Mesenchymal stem cell (in vitro differentiated cells and primary cell): ENCODE results near the gene KDM4E.

Experiments
- DNase-seq: peaks from one replicate; pipeline ENCODE4 v3.0.0-alpha.2; 2013
- H2AFZ ChIP-seq: one replicate; pipeline ENCODE4 v1.6.1; 2013; ENCODE audit warnings: low read depth, mild to moderate bottlenecking, control low read depth, inconsistent platforms, low read length, moderate library complexity
- H2AK5ac ChIP-seq: 2 replicates; pipeline ENCODE4 v1.6.1; 2013; ENCODE audit warnings: low read length, moderate library complexity, mild to moderate bottlenecking, inconsistent platforms; ENCODE audit not compliant: severe bottlenecking
- H2BK120ac ChIP-seq: one replicate; pipeline ENCODE4 v1.6.1; 2013; ENCODE audit warnings: low read depth, mild to moderate bottlenecking, inconsistent platforms, low read length, moderate library complexity
- H2BK12ac ChIP-seq, 2 experiments: one replicate each; pipeline ENCODE4 v1.6.1; 2013; ENCODE audit warnings: inconsistent platforms in 2 of 2, low read length in 2 of 2, mild to moderate bottlenecking in 2 of 2, moderate library complexity in 2 of 2, control low read depth in 1 of 2
- H2BK15ac ChIP-seq: one replicate; pipeline ENCODE4 v1.6.1; 2013; ENCODE audit warnings: mild to moderate bottlenecking, low read depth, inconsistent platforms; ENCODE audit not compliant: poor library complexity, severe bottlenecking
- H2BK5ac ChIP-seq: 2 replicates; pipeline ENCODE4 v1.6.1; 2013; ENCODE audit warnings: low read depth, mild to moderate bottlenecking, low read length, control low read depth, inconsistent platforms; ENCODE audit not compliant: poor library complexity, severe bottlenecking
- H3K14ac ChIP-seq, 2 experiments: one replicate each; pipeline ENCODE4 v1.6.1; 2013; ENCODE audit warnings: inconsistent platforms in 2 of 2, low read length in 2 of 2, control low read depth in 1 of 2, mild to moderate bottlenecking in 1 of 2, moderate library complexity in 1 of 2
- H3K18ac ChIP-seq, 2 experiments: one replicate each; pipeline ENCODE4 v1.6.1; 2013; ENCODE audit warnings: inconsistent platforms in 2 of 2, low read length in 2 of 2, control low read depth in 1 of 2, low read depth in 1 of 2, mild to moderate bottlenecking in 1 of 2
- H3K23ac ChIP-seq, 2 experiments: one replicate each; pipeline ENCODE4 v1.6.1; 2013; ENCODE audit warnings: inconsistent platforms in 2 of 2, low read length in 2 of 2, mild to moderate bottlenecking in 2 of 2, moderate library complexity in 2 of 2, control low read depth in 1 of 2
- H3K27ac ChIP-seq: 2 replicates; pipeline ENCODE4 v1.5.1; 2013; ENCODE audit warnings: mild to moderate bottlenecking, moderate library complexity, low read length, control low read depth, inconsistent platforms; ENCODE audit not compliant: poor library complexity, severe bottlenecking
- H3K27me3 ChIP-seq, 2 experiments: 2 replicates each; pipeline versions ENCODE4 v1.6.1 to v1.7.0; 2013; ENCODE audit warnings: low read length in 2 of 2, mild to moderate bottlenecking in 2 of 2, moderate library complexity in 2 of 2, control low read depth in 1 of 2, inconsistent platforms in 1 of 2; ENCODE audit not compliant: control insufficient read depth in 1 of 2, insufficient read depth in 1 of 2
- H3K36me3 ChIP-seq, 2 experiments: 2 replicates each; pipeline versions ENCODE4 v1.6.1 to v1.7.0; 2013; ENCODE audit warnings: low read length in 2 of 2, control low read depth in 1 of 2, inconsistent platforms in 1 of 2, low read depth in 1 of 2, mild to moderate bottlenecking in 1 of 2; ENCODE audit not compliant: insufficient read depth in 2 of 2, control insufficient read depth in 1 of 2
- H3K4ac ChIP-seq, 2 experiments: one replicate each; pipeline ENCODE4 v1.6.1; 2013; ENCODE audit warnings: inconsistent platforms in 2 of 2, low read length in 2 of 2, mild to moderate bottlenecking in 2 of 2, moderate library complexity in 2 of 2, control low read depth in 1 of 2, low read depth in 1 of 2
- H3K4me1 ChIP-seq: 2 replicates; pipeline ENCODE4 v1.6.1; 2013; ENCODE audit warnings: low read depth, low read length, control low read depth; ENCODE audit not compliant: control insufficient read depth, insufficient read depth
- H3K4me2 ChIP-seq: 2 replicates; pipeline ENCODE4 v1.6.1; 2013; ENCODE audit warnings: low read length, mild to moderate bottlenecking, inconsistent platforms; ENCODE audit not compliant: poor library complexity, severe bottlenecking
- H3K4me3 ChIP-seq, 2 experiments: 2 replicates each; pipeline versions ENCODE4 v1.5.1 to v1.7.0; 2013; ENCODE audit warnings: low read length in 2 of 2, mild to moderate bottlenecking in 2 of 2, control low read depth in 1 of 2, low read depth in 1 of 2; ENCODE audit not compliant: insufficient read depth in 1 of 2
- H3K79me1 ChIP-seq: replicated peaks from 2 replicates; pipeline ENCODE4 v1.6.1; 2013; ENCODE audit warnings: mild to moderate bottlenecking, control low read depth, low read length, inconsistent platforms; ENCODE audit not compliant: poor library complexity, severe bottlenecking
- H3K9ac ChIP-seq: 2 replicates; pipeline ENCODE4 v1.7.0; 2013; ENCODE audit warnings: mild to moderate bottlenecking, low read length, moderate library complexity
- H3K9me3 ChIP-seq: 2 replicates; pipeline ENCODE4 v1.7.0; 2013; ENCODE audit warnings: mild to moderate bottlenecking, low read length; ENCODE audit not compliant: control insufficient read depth
- H4K8ac ChIP-seq: one replicate; pipeline ENCODE4 v1.6.1; 2013; ENCODE audit warnings: inconsistent platforms, mild to moderate bottlenecking, low read length, moderate library complexity
- H4K91ac ChIP-seq: one replicate; pipeline ENCODE4 v1.6.1; 2013; ENCODE audit warnings: mild to moderate bottlenecking, low read length, inconsistent platforms
- WGBS: methylation state at CpG from one replicate; pipeline ENCODE4 v1.1.7; 2013; ENCODE audit warnings: mixed read lengths; 5-methylcytosine and 5-hydroxymethylcytosine counted together

KDM4E gene

GRCh38 chr11:95005642-95006041 lies 19.4 kb upstream of the KDM4E start:
- H3K36me3 ChIP-seq: no peaks in the 10 kb centered on the region
- no peak overlapping the region for H3K4ac ChIP-seq
- no peak overlapping the region for H2BK5ac ChIP-seq
- no peaks in the 10 kb centered on the region for H3K4me1 ChIP-seq
- H2AK5ac ChIP-seq: no peak overlapping the region
- H4K8ac ChIP-seq: no peak overlapping the region
- peaks cover 7% of the 10 kb centered on the region for H3K9me3 ChIP-seq
- H3K9ac ChIP-seq: no peak overlapping the region
- H3K23ac ChIP-seq: no peak overlapping the region
- no peaks in the 10 kb centered on the region for H3K79me1 ChIP-seq
- H3K27ac ChIP-seq: no peak overlapping the region
- WGBS: 67% methylated on average over 1 of the region's 1 CpG
- H3K27me3 ChIP-seq: no peaks in the 10 kb centered on the region
- no peak overlapping the region for H3K14ac ChIP-seq
- H2AFZ ChIP-seq: no peak overlapping the region
- no peak overlapping the region for H2BK120ac ChIP-seq
- no peak overlapping the region for H3K4me3 ChIP-seq
- H2BK15ac ChIP-seq: no peak overlapping the region
- no peak overlapping the region for H4K91ac ChIP-seq
- no peak overlapping the region for H2BK12ac ChIP-seq
- no peak for DNase-seq
- no peak overlapping the region for H3K4me2 ChIP-seq
- H3K18ac ChIP-seq: no peak overlapping the region

DNA sequence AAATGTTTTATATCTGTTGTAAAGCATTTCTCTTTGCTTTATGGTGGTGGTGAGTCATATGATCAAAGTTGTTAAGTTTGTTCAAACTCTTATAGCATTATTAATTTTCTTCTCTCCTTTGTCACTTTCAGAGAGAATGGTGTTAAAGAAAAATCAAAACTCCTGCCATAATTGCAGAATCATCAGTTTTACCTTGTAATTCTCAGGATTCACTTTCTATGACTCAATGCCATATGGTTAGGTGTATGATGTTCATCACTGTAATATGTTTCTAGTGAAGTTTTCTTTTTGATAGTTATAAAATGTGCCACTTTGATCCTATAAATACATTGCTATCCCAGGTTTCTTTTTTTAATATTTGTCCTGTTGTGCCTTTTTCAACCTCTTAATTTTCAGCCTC lies 13.7 kb upstream of the KDM4E start:
- H3K9me3 ChIP-seq: peaks cover 7% of the 10 kb centered on the region
- no peak overlapping the region for H2AFZ ChIP-seq
- H3K18ac ChIP-seq: no peak overlapping the region
- no peak overlapping the region for H2AK5ac ChIP-seq
- H3K27me3 ChIP-seq: peaks cover 0 to 4% of the 10 kb centered on the region in 2 experiments
- no peaks in the 10 kb centered on the region for H3K79me1 ChIP-seq
- no peak overlapping the region for H3K4ac ChIP-seq
- no peaks in the 10 kb centered on the region for H3K4me1 ChIP-seq
- no peak overlapping the region for H2BK5ac ChIP-seq
- H2BK12ac ChIP-seq: no peak overlapping the region
- no peak overlapping the region for H3K4me2 ChIP-seq
- H4K8ac ChIP-seq: no peak overlapping the region
- H2BK120ac ChIP-seq: no peak overlapping the region
- no peak overlapping the region for H3K9ac ChIP-seq
- H3K23ac ChIP-seq: no peak overlapping the region
- no peak overlapping the region for H3K27ac ChIP-seq
- no peak overlapping the region for H2BK15ac ChIP-seq
- no peak overlapping the region for H3K14ac ChIP-seq
- DNase-seq: no peak
- no peak overlapping the region for H4K91ac ChIP-seq
- no peak overlapping the region for H3K4me3 ChIP-seq
- no peaks in the 10 kb centered on the region for H3K36me3 ChIP-seq

- Histone ChIP-seq H2BK12ac (no peak overlapping the region), H3K4me2 (no peak overlapping the region), H4K8ac (no peak overlapping the region), H3K4me1 (no peaks in the 10 kb centered on the region), H3K9me3 (no peaks in the 10 kb centered on the region), H4K91ac (no peak overlapping the region), H3K4me3 (no peak overlapping the region), H3K27me3 (peaks cover 0 to 4% of the 10 kb centered on the region in 2 experiments), H3K18ac (no peak overlapping the region), H3K4ac (no peak overlapping the region), H3K27ac (no peak overlapping the region), H2AK5ac (no peak overlapping the region), H2BK5ac (no peak overlapping the region), H2BK120ac (no peak overlapping the region), H3K79me1 (no peaks in the 10 kb centered on the region), H2AFZ (no peak overlapping the region), H3K9ac (no peak overlapping the region), H3K23ac (no peak overlapping the region), H2BK15ac (no peak overlapping the region), H3K36me3 (no peaks in the 10 kb centered on the region), H3K14ac (no peak overlapping the region)
- no peak for DNase-seq
- 92% methylated on average over 12 of the region's 12 CpGs for WGBS
Measured at GRCh38 chr11:95014184-95014821, 10.8 kb upstream of the KDM4E start.

DNA sequence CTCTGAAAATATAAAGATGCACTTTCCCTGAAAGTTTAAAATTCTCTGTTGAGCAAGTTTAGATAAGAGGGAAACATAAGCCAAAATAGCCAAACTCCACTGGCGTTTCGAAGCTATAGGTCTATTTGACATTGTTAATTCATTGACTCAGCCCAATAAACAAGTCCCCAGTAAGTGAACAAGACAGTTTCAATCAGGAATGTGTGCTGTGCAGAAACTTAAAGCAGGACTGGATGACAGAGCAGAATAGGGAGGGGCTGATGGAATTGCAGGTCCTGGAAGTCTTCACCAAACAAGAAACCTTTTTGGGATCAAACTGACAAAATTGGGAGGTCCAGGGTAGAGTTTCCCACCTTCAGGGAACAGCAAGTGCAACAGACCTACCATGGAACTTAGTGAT lies 8.9 kb upstream of the KDM4E start:
- DNase-seq: peak; percentile 18
- Histone ChIP-seq H4K91ac (no peak overlapping the region), H3K9me3 (no peaks in the 10 kb centered on the region), H2BK15ac (no peak overlapping the region), H3K79me1 (no peaks in the 10 kb centered on the region), H2AFZ (peak overlapping the region; percentile 14), H2BK120ac (no peak overlapping the region), H3K36me3 (no peaks in the 10 kb centered on the region), H3K27me3 (peaks cover 0 to 4% of the 10 kb centered on the region in 2 experiments), H3K27ac (no peak overlapping the region), H3K23ac (no peak overlapping the region), H4K8ac (no peak overlapping the region), H3K9ac (no peak overlapping the region), H2BK12ac (no peak overlapping the region), H3K4me3 (no peak overlapping the region), H2BK5ac (no peak overlapping the region), H3K4me2 (no peak overlapping the region), H3K4me1 (no peaks in the 10 kb centered on the region), H3K18ac (peak overlapping the region in 1 of 2 experiments; percentile 33), H3K4ac (no peak overlapping the region), H2AK5ac (no peak overlapping the region), H3K14ac (no peak overlapping the region)
- no CpG with 5 or more reads among the region's 2 CpGs for WGBS
